A549 (cell line): ENCODE data around the gene CDC14B. TPM values are rescaled to one million over a fixed set of nuclear protein-coding genes. Genes with fewer than 3 reads are reported as not detected.

Experiments
- ATAC-seq, 2 experiments: fragments of 200-7000 bp in 1 of 2; fragments of >200 bp in 1 of 2; cut with Nextera tagmentation in 1 of 2; cut with Tn5 transposase in 1 of 2; 3 replicates each; pipeline versions ENCODE4 v1.8.0 to v1.9.1; 2018 to 2020; ENCODE audit warnings: mild to moderate bottlenecking in 1 of 2, moderate library complexity in 1 of 2
- CTCF ChIA-PET: fragments of 300-600 bp; sonication (Branson Sonifier 250); formaldehyde crosslinking; extraction: SDS; loops from one replicate; lab custom pipeline; 2021; ENCODE audit warnings: antibody characterized with exemption, inconsistent platforms; lab: Yijun Ruan, JAX
- POLR2A ChIA-PET: fragments of 350-600 bp; formaldehyde crosslinking; extraction: SDS; loops from one replicate; lab custom pipeline; 2021; ENCODE audit warnings: antibody characterized with exemption, inconsistent platforms; lab: Yijun Ruan, JAX
- DNase-seq, 2 experiments: peaks; one replicate each; pipeline versions ENCODE4 v3.0.0 to v3.0.0-alpha.2; 2011 to 2016; ENCODE audit warnings: low read depth in 1 of 2, low spot score in 1 of 2
- FAIRE-seq: peaks from 2 replicates; lab custom pipeline; 2011; peaks lifted over from hg19 to GRCh38; lab: Jason Lieb, UNC
- H3K27ac ChIP-seq, 2 experiments: fragments of >200 bp; sonication (Bioruptor Twin); formaldehyde crosslinking; 3 replicates each; pipeline ENCODE4 v1.5.1; 2016 to 2017
- H3K4me1 ChIP-seq: fragments of >200 bp; sonication (Bioruptor Twin); formaldehyde crosslinking; 3 replicates; pipeline ENCODE4 v1.6.1; 2016
- H3K4me2 ChIP-seq: fragments of >200 bp; sonication (Bioruptor Twin); formaldehyde crosslinking; 3 replicates; pipeline ENCODE4 v1.6.1; 2016
- H3K4me3 ChIP-seq: fragments of >200 bp; sonication (Bioruptor Twin); formaldehyde crosslinking; 3 replicates; pipeline ENCODE4 v1.5.1; 2016
- H3K9me3 ChIP-seq: fragments of >200 bp; sonication (Bioruptor Twin); formaldehyde crosslinking; 3 replicates; pipeline ENCODE4 v1.6.1; 2016
- EHF ChIP-seq: fragments of 250-450 bp; sonication (Bioruptor Pico); IDR thresholded peaks from 2 replicates; pipeline ENCODE4 v1.5.0; 2020; ENCODE audit warnings: mild to moderate bottlenecking
- GATA3 ChIP-seq: IDR thresholded peaks from 2 replicates; pipeline ENCODE4 v1.6.1; 2012; ENCODE audit warnings: borderline replicate concordance
- HDAC2 ChIP-seq: fragments of 200-600 bp; sonication (generic); IDR thresholded peaks from 2 replicates; pipeline ENCODE4 v1.6.1; 2016
- HEYL ChIP-seq: fragments of 250-450 bp; sonication (Bioruptor Pico); IDR thresholded peaks from 2 replicates; pipeline ENCODE4 v1.8.0; 2021; ENCODE audit warnings: mild to moderate bottlenecking, moderate library complexity
- HOXA7 ChIP-seq: fragments of 250-450 bp; sonication (Bioruptor Pico); IDR thresholded peaks from 2 replicates; pipeline ENCODE4 v1.5.0; 2020; ENCODE audit warnings: mild to moderate bottlenecking, moderate library complexity
- HOXB13 ChIP-seq: fragments of 250-450 bp; sonication (Bioruptor Pico); IDR thresholded peaks from 2 replicates; pipeline ENCODE4 v1.5.0; 2020; ENCODE audit warnings: low read depth, mild to moderate bottlenecking, moderate library complexity
- JUN ChIP-seq, 2 experiments: fragments of >200 bp; sonication (Bioruptor Twin); formaldehyde crosslinking; IDR thresholded peaks; 2 replicates in 1 of 2; 3 replicates in 1 of 2; pipeline ENCODE4 v1.6.1; 2016 to 2017
- KDM5A ChIP-seq: fragments of 200-600 bp; sonication (generic); IDR thresholded peaks from 2 replicates; pipeline ENCODE4 v1.6.1; 2016; ENCODE audit warnings: antibody characterized with exemption, mild to moderate bottlenecking
- MAFK ChIP-seq: fragments of 450-650 bp; IDR thresholded peaks from 2 replicates; pipeline ENCODE4 v1.6.1; 2014; ENCODE audit not compliant: partially characterized antibody
- MAZ ChIP-seq: fragments of 150-350 bp; IDR thresholded peaks from 2 replicates; pipeline ENCODE4 v1.6.1; 2014; ENCODE audit warnings: antibody characterized with exemption, low read depth, low read length, borderline replicate concordance
- MYC ChIP-seq: IDR thresholded peaks from 2 replicates; pipeline ENCODE4 v1.6.1; 2012; ENCODE audit warnings: mild to moderate bottlenecking, inconsistent platforms, low read length, improper control_type of control experiment, borderline replicate concordance
- POLR2A ChIP-seq: IDR thresholded peaks from 2 replicates; pipeline ENCODE4 v1.6.1; 2012; ENCODE audit warnings: mild to moderate bottlenecking, low read length
- RCOR1 ChIP-seq: fragments of 150-350 bp; IDR thresholded peaks from 2 replicates; pipeline ENCODE4 v1.6.1; 2014; ENCODE audit warnings: antibody characterized with exemption, low read length, low read depth
- RNF2 ChIP-seq: fragments of 200-600 bp; sonication (generic); IDR thresholded peaks from 2 replicates; pipeline ENCODE4 v1.6.1; 2016; ENCODE audit warnings: low read depth, mild to moderate bottlenecking, antibody characterized with exemption, moderate library complexity, borderline replicate concordance
- SREBF2 ChIP-seq: fragments of 450-650 bp; IDR thresholded peaks from 2 replicates; pipeline ENCODE4 v1.6.1; 2014; ENCODE audit warnings: mild to moderate bottlenecking, moderate library complexity
- ZC3H11A ChIP-seq: fragments of 450-650 bp; IDR thresholded peaks from 2 replicates; pipeline ENCODE4 v1.6.1; 2014; ENCODE audit warnings: antibody characterized with exemption, mild to moderate bottlenecking
- WGBS: methylation state at CpG from one replicate; pipeline ENCODE4 v1.1.6; 2017; ENCODE audit errors: missing lambda C conversion rate; 5-methylcytosine and 5-hydroxymethylcytosine counted together
- polyA plus RNA-seq, 4 experiments: library from polyadenylated mRNA; depleted of rRNA in 3 of 4; stranded (reverse); fragments of >200 nt; fragmentation: RNase III in 1 of 4; extraction: RNeasy Plus Mini Kit Qiagen cat#74134 plus additional on column Dnase treatment in 1 of 4; gene quantifications; 2 replicates in 3 of 4; 3 replicates in 1 of 4; pipeline ENCODE4 v1.2.3, GENCODE V29; 2011 to 2017
- TF ChIP-seq, protein P1 (sequence below): fragments of >200 bp; sonication (Bioruptor Twin); formaldehyde crosslinking; IDR thresholded peaks from 2 replicates; pipeline ENCODE4 v1.6.1; 2016
- TF ChIP-seq, protein P2 (sequence below): IDR thresholded peaks from 2 replicates; pipeline ENCODE4 v1.6.1; 2012

Gene CDC14B
- polyA plus RNA-seq, 2 of the 4 experiments (the other 2 are of a cell fraction): 9.9 to 17.3 TPM

DNA sequence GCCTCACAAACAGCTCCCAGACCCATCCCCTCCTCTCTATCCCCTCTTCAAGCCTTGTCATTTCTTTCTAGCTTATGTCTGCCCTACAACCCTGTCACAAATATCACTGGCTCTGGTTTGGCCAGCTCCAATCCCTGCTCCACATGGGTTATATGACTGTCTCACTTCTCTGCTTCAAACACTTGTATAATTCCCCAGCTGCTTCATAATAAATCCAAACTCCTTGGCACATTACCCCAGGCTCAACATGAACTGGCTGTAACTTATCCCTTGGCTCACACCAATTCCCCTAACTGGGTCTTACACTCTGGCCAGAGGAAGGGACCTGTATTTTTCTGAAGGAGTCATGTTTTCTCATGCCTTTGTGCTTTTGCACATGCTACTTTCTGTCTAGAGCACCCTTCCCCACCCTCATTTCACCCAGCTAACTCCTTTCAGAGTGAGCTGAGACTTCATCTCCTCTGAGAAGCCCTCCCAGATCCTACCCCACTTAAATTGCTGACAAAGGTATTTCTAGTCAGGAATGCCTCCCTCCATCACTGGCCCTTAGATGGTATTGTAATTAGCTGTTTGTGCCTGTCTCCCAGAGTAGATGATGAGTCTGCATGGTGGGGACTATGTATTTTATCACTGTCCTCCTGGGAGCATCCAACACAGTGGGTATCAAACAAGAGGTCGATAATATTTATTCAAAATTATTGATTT lies 30.1 kb upstream of the CDC14B start:
- Histone ChIP-seq H3K4me2 (no peak overlapping the region), H3K4me1 (0 out of 3 replicates have a peak, but pooled peaks cover 3% of the 10 kb centered on the region), H3K4me3 (no peak overlapping the region), H3K9me3 (no peaks in the 10 kb centered on the region), H3K27ac (no peak overlapping the region)
- 41% methylated on average over 1 of the region's 1 CpG for WGBS
- TF ChIP-seq SREBF2: no peak
- TF ChIP-seq EHF (CRISPR knock-in tag): no peak
- TF ChIP-seq MAFK: peak; percentile 85
- TF ChIP-seq KDM5A: no peak
- no peak for TF ChIP-seq HOXB13 (CRISPR knock-in tag)
- POLR2A ChIA-PET: no interaction called here
- CTCF ChIA-PET: interaction anchor here (1.0 to 1.4 kb wide), 2 partner anchors 17 to 332 kb away, joined by 6 read pairs; no protein-coding TSS in a partner anchor
- no peak for ATAC-seq
- no peak for FAIRE-seq
- no peak for DNase-seq

DNA sequence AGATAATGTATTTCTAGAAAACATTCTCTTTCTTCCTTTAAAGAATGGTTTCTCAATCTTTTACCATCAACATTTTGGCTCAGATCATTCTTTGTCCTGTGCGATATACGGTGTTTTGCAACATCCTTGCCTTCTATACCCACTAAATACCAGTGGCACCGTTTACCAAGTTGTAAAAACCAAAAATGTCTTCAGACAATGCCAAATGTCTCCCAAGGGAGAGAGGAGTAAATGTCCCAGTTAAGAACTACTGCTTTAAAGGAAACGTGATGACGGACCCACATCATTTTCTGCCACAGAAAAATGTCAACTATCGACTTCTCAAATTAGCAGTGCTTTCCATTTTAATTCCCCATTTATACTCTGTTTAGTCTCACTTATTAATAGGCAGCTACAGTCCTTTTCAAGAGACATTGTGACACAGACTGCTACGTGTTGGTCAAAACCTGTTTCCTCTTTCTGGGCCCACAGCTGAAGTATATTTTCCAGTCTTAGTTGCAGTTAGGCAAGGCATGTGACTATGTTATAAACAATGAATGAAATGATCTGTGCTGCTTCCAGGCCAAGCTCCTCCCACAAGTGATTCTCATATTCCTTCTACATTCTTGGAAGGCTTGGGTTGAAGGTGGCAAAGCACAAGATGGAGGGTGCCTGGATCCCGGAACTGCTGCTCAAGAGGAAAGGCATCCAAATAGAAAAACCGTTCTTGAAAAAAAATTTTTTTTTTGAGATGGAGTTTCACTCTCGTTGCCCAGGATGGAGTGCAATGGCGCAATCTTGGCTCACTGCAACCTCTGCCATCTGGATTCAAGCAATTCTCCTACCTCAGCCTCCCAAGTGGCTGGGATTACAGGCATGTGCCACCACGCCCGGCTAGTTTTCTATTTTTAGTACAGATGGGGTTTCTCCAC lies 26.7 kb upstream of the CDC14B start:
- WGBS: 89% methylated on average over 13 of the region's 13 CpGs
- Histone ChIP-seq H3K4me3 (no peak overlapping the region), H3K9me3 (no peaks in the 10 kb centered on the region), H3K4me1 (no peaks in the 10 kb centered on the region), H3K4me2 (no peak overlapping the region), H3K27ac (no peak overlapping the region)
- no peak; a peak in 2 of 6 replicates for ATAC-seq
- no peak for FAIRE-seq
- CTCF ChIA-PET: no interaction called here
- POLR2A ChIA-PET: no interaction called here
- DNase-seq: no peak
- TF ChIP-seq RNF2: no peak

DNA sequence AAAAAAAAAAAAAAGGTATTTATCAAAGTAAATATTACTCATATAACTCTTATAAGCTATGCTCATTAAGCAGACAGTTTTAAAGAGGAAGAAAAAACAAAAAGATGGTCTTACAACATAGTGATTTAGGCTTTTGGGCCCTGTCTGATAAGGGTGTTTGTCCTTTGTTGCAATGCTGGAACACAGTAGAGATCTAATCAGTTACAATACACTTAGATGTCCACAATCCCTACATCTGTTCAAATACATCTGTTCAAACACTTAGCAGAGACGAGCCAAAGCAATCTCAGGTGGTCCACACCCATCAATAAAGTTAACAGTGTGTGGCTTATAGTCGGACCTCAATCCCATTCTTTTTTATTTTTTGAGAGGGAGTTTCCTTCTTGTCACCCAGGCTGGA lies 24.5 kb upstream of the CDC14B start:
- 39% methylated on average over 2 of the region's 2 CpGs for WGBS
- ChIA-PET POLR2A (no interaction called here), CTCF (interaction anchor here (0.6 to 0.7 kb wide), 2 partner anchors 16 to 19 kb away, joined by 3 to 5 read pairs; no protein-coding TSS in a partner anchor)
- DNase-seq: peak in 1 of 2 experiments; percentile 37
- Histone ChIP-seq H3K9me3 (no peaks in the 10 kb centered on the region), H3K4me3 (no peak overlapping the region), H3K4me2 (no peak overlapping the region), H3K4me1 (no peaks in the 10 kb centered on the region), H3K27ac (no peak overlapping the region)
- ATAC-seq: peak in 1 of 2 experiments; percentile 45; a peak in 3 of 6 replicates
- TF ChIP-seq RCOR1: no peak
- no peak for TF ChIP-seq JUN (IDR thresholded peaks at IDR 0.05)
- peak; percentile 75; the same call in 1 of the 2 replicates for TF ChIP-seq GATA3
- no peak for TF ChIP-seq HDAC2
- TF ChIP-seq, protein P1, sequence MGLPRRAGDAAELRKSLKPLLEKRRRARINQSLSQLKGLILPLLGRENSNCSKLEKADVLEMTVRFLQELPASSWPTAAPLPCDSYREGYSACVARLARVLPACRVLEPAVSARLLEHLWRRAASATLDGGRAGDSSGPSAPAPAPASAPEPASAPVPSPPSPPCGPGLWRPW: no peak
- no peak for TF ChIP-seq HEYL (CRISPR knock-in tag)
- no peak for FAIRE-seq

DNA sequence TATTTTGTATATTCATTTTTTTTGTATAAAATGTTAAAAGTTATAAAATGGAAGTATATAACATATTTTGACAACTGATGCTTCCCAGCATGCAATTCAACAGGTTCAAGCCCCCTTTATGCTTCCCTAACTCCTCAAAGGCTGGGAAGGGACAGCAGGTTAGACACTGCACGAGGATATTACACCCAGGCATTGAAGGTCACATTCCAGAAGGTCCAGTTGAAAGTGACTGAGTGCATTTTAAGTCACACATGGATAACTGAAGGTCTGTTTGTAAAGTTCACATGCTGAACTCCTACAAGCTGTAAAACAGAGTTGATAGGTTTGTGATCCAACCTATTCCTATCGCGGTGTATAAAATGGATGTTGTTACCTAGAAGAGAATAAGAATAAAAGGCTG lies 21.9 kb upstream of the CDC14B start:
- no peak overlapping the region for H3K4me2 ChIP-seq
- WGBS: 93% methylated on average over 3 of the region's 3 CpGs
- DNase-seq (no peak), FAIRE-seq (no peak)
- TF ChIP-seq, protein P2, sequence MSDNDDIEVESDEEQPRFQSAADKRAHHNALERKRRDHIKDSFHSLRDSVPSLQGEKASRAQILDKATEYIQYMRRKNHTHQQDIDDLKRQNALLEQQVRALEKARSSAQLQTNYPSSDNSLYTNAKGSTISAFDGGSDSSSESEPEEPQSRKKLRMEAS: no peak
- TF ChIP-seq MAZ (no peak), POLR2A (no peak), HOXA7 (CRISPR knock-in tag) (no peak), MYC (no peak), HDAC2 (no peak), ZC3H11A (no peak)
- TF ChIP-seq, protein P1: no peak
- TF ChIP-seq, all 56 proteins: peak for 0
- ATAC-seq: no peak
- Histone ChIP-seq H3K27ac (no peak overlapping the region), H3K9me3 (no peaks in the 10 kb centered on the region), H3K4me1 (no peaks in the 10 kb centered on the region), H3K4me3 (no peak overlapping the region)
- POLR2A ChIA-PET: no interaction called here
- CTCF ChIA-PET: interaction anchor here (0.8 kb wide), 1 partner anchor 22 kb away, joined by 3 read pairs; no protein-coding TSS in a partner anchor
